ENCODE measurements around the gene TMPRSS4.

The TMPRSS4 gene

GRCh38 chr11:118153516-118153915 is 76.6 kb downstream of the TMPRSS4 start:
- no peak for DNase-seq (ENCODE audit: low read depth, low spot score)

- DNase-seq (ENCODE audit: low read depth, low spot score): no peak
Measured at GRCh38 chr11:118153976-118154375, 77.1 kb downstream of the TMPRSS4 start.

GRCh38 chr11:118154641-118155040 is 77.8 kb downstream of the TMPRSS4 start:
- DNase-seq (ENCODE audit: low read depth, low spot score): no peak

GRCh38 chr11:118155776-118156530 is 79.1 kb downstream of the TMPRSS4 start:
- no peak for DNase-seq (ENCODE audit: low read depth, low spot score)

GRCh38 chr11:118156531-118157185 is 79.8 kb downstream of the TMPRSS4 start:
- peak; percentile 43 for DNase-seq (ENCODE audit: low read depth, low spot score)

- no peak for DNase-seq (ENCODE audit: low read depth, low spot score)
Measured at GRCh38 chr11:118157186-118157895, 80.5 kb downstream of the TMPRSS4 start.

GRCh38 chr11:118161786-118162185 is 84.9 kb downstream of the TMPRSS4 start:
- no peak for DNase-seq (ENCODE audit: low read depth, low spot score)

- DNase-seq (ENCODE audit: low read depth, low spot score): no peak
Measured at GRCh38 chr11:118162846-118163245, 86.0 kb downstream of the TMPRSS4 start.

GRCh38 chr11:118163494-118163893 is 86.6 kb downstream of the TMPRSS4 start:
- DNase-seq (ENCODE audit: low read depth, low spot score): no peak

- DNase-seq (ENCODE audit: low read depth, low spot score): no peak
Measured at GRCh38 chr11:118164885-118165284, 88.0 kb downstream of the TMPRSS4 start.

- no peak for DNase-seq (ENCODE audit: low read depth, low spot score)
Measured at GRCh38 chr11:118166641-118167040, 89.8 kb downstream of the TMPRSS4 start.

- DNase-seq (ENCODE audit: low read depth, low spot score): no peak
Measured at GRCh38 chr11:118167253-118167652, 90.4 kb downstream of the TMPRSS4 start.

- DNase-seq (ENCODE audit: low read depth, low spot score): no peak
Measured at GRCh38 chr11:118167906-118168305, 91.0 kb downstream of the TMPRSS4 start.

- no peak for DNase-seq (ENCODE audit: low read depth, low spot score)
Measured at GRCh38 chr11:118168316-118168715, 91.4 kb downstream of the TMPRSS4 start.

GRCh38 chr11:118168751-118169150 is 91.9 kb downstream of the TMPRSS4 start:
- DNase-seq (ENCODE audit: low read depth, low spot score): no peak

- DNase-seq (ENCODE audit: low read depth, low spot score): no peak
Measured at GRCh38 chr11:118169300-118170140, 92.6 kb downstream of the TMPRSS4 start.

GRCh38 chr11:118170231-118170630 is 93.4 kb downstream of the TMPRSS4 start:
- DNase-seq (ENCODE audit: low read depth, low spot score): no peak

GRCh38 chr11:118170882-118171268 is 94.0 kb downstream of the TMPRSS4 start:
- no peak for DNase-seq (ENCODE audit: low read depth, low spot score)

Measured in astrocyte of the hippocampus (primary cell).